Measurements from ENCODE around the gene AARS2.
A peak's percentile ranks its signal among the peaks of the same experiment; 100 is the strongest.

The AARS2 gene

DNA sequence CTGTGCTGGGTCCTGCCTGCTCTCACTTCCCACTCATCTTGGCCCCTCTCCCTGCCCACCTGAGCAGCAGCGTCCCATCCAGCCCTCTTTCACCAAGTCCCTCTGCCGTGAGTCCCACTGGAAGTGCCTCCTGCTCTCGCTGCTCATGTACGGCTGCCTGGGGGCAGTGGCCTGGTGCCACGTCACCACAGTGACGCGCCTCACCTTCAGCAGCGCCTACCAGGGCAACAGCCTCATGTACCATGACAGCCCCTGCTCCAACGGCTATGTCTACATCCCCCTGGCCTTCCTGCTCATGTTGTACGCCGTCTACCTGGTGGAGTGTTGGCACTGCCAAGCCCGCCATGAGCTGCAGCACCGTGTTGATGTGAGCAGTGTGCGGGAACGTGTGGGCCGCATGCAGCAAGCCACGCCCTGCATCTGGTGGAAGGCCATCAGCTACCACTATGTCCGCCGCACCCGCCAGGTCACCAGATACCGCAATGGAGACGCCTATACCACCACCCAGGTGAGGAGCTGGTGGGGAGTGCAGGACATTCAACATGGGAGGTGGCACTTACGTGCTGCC is 40.1 kb downstream of the AARS2 start:
- DNase-seq = no peak

- DNase-seq = no peak
Measured at GRCh38 chr6:44272529-44272928, 40.6 kb downstream of the AARS2 start.

DNA sequence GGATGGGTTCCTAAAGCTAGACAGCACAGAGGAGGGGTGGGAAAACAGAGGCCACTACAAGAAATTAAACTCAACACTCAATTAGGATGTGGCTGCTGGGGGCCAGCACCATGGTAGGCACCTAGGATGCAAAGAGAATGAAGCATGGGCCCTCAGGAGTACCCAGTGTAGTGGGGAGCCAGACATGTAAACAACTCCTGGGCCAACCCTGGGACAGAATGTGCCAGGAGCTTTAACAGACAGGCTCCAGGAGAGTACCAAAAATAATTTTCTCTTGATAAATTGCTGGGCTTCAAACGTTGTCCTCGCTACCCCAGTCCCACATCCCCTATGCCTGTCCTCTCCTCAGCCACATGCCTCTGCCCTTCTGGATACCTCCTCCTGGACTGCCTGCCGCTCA is 41.2 kb downstream of the AARS2 start:
- DNase-seq = no peak

DNA sequence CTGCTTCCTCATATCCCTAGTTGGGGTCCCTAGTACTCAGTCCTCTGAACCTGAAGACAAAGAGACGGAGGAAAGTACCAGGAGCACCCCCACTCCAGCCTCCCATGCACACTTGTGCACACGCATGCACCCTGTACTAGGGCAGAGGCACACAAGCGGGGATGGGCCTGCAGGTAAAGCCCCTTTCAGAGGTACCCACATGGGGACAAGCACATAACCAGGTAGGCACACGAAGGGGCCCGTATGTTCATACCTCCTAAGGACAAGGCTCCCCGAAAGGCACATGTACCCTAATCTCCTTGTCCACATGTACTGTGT is 41.8 kb downstream of the AARS2 start:
- DNase-seq = no peak

DNA sequence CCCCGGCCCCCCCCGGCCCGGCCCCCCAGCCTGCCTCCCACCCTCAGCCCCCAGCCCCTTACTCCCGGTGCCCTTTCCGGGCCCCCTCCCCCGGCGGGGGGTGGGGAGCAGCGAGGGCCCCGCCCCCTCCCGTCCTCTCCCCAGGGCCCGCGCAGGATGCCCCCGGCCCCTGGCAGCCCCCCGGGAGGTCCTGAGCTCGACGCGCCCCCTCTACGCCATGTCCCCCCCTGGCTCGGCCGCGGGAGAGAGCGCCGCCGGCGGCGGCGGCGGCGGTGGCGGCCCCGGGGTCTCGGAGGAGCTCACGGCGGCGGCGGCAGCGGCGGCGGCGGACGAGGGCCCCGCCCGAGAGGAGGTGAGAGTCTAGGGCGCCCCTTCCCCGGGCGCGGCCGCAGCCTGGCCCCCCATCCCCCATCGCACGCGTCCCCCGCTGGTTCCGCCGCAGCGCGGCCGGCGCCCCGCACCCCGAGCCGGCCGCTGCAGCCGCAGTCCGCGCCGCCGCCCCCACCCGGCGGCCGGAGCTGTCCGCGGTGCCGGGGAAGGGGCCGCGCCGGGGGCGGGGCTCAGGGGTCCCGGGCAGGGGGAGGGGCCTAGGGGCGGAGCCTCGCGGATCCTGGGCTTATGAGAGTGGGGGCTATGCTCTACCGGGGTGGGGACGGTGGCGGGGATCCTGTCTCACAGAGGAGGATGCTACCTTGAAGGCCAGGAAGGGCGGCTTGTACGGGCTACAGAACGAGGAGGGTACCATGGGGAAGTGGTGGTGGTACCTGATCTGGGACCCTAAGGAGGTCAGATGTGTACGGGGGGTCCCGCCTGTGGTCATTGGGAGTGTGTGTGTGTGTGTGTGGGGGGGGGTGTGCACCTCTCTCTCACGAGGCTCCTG is 42.4 kb downstream of the AARS2 start:
- DNase-seq = peak; percentile 19 to 46

- no peak for DNase-seq
Measured at GRCh38 chr6:44269921-44270525, 43.1 kb downstream of the AARS2 start, which contains the start of gene TMEM151B. TSS of gene TMEM151B (plus strand) at chr6:44270450. CDS start at chr6:44270743, 293 bp downstream.

- DNase-seq = no peak
Measured at GRCh38 chr6:44269178-44269920, 43.8 kb downstream of the AARS2 start.

- DNase-seq = peak; percentile 49 to 63
Measured at GRCh38 chr6:44268095-44268628, 45.0 kb downstream of the AARS2 start.

GRCh38 chr6:44267252-44267651 is 45.9 kb downstream of the AARS2 start:
- DNase-seq = no peak

DNA sequence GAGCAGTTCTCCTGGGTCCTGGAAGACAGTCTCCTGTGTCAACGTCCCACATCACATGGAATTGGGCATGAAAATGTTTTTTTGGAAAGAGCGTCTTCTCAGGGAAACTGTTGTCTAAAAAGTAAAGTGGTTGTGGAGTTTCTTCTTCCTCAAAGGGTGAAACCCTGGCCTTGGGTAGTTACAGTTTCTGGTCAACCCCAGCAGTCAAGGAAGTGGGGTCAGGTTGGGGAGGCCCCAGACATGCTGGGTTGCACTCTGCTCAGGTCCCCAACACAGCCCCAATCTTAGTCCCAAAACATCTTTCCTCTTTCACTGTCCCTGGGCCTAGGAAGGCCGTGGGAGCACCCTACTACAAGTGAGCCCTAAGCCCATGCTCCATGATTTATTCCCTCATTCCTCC is 46.8 kb downstream of the AARS2 start:
- no peak for DNase-seq

GRCh38 chr6:44265722-44266233 is 47.4 kb downstream of the AARS2 start:
- DNase-seq = no peak

- DNase-seq = peak; percentile 77 to 90
Measured at GRCh38 chr6:44265007-44265721, 48.0 kb downstream of the AARS2 start, which contains the start of gene NFKBIE. TSS of gene NFKBIE (minus strand) at chr6:44265551. CDS start at chr6:44265346, 205 bp downstream.

DNA sequence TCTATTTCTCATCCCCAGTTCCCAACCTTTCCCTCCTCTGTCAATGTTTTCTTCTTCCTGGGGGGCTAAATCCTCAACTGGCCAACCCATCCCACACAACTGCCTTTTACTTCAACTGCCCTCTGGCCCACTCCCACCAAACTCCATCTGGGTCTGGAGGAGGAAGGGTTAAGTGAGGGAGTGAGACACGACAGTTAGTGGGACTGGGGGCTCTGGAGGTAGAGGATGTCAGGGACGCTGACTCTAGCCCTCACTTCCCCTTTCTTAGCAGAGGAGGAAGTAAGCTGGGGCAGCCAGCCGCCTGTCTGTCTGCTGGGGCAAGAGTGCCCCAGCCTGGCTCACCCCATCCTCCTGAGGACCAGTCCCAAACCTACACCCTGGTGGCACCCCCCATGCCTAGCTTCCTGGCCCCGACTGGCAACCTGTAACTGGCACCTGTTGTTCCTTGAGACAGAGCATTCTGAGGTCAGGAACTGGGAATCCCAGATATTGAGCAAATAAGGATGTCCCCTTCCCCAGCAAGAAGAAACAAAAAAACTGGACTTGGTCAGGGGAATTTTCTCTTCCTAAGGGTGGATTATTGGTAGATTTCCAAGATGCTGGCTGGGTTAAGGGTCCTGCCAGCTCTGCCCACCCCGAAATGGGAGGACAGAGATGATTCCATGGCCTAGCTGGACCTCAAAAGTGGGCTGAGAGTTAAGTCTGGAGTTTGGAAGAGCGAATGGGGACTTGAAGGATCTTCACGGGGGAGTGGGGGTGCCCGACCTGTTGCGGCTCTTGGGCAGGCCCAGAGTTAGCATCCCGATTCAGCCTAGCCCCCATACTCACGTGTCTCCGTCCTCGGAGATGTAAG is 48.8 kb downstream of the AARS2 start:
- no peak for DNase-seq

- no peak for DNase-seq
Measured at GRCh38 chr6:44263354-44264100, 49.6 kb downstream of the AARS2 start.

DNA sequence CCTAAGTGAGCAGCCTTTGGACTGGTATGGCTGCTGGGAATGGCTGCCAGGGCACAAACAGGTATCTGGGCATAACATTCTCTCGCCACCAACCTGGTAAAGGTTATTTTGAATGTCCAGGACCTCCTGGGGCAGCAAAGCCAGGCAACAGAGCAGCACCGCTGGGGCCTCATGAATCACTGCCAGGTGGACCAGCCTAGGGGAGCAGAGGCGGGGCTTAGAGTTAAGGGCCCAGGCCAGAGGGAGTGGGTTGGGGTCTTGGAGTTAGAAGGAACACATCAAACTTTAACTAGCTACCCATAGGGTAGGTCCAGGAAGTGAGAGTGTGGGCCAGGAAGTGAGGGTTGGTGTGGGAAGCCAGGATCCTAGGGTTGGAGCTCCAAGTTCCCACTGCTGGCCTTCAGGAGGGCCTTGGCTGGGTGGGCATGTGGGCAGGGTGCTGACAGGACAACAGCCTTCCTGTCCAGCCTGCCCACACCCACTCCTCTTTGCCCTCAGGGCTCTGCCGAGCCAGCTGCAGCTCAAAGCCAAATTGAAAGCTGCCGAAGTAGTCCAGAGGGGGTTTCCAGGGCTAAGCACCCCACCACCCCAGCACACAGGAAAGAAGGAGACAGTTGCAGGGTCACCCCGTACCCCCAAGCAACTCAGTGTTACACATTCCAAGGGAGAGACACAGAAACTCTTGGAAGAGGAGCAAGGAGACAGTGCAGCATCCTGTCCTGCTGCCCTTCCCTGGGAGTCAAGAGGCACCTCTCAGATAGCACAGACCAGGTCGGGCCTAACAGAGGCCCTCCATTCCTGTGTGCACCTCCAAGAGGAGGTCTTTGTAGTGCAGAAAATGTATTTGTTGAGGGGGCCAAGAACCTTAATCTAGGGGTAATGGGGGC is 50.4 kb downstream of the AARS2 start:
- DNase-seq = no peak

DNA sequence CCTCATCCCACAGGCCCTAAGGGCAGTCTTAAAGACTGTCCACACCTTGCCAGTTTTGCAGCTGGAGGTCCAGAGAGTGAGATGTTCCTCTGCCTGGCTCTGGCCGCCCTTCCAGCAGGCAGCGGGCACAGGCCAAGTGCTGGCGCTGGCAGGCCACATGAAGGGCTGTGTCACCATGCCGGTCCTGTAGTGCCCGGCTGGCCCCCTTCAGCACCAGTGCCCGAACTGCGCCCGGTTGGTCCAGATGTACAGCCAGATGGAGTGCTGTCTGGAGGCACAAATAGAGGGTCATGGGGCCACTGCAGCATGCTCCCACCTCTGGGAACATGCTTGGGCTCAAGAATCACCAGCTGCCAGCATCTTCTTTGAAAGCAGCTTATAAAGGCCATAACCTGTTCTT is 51.6 kb downstream of the AARS2 start:
- no peak for DNase-seq

DNA sequence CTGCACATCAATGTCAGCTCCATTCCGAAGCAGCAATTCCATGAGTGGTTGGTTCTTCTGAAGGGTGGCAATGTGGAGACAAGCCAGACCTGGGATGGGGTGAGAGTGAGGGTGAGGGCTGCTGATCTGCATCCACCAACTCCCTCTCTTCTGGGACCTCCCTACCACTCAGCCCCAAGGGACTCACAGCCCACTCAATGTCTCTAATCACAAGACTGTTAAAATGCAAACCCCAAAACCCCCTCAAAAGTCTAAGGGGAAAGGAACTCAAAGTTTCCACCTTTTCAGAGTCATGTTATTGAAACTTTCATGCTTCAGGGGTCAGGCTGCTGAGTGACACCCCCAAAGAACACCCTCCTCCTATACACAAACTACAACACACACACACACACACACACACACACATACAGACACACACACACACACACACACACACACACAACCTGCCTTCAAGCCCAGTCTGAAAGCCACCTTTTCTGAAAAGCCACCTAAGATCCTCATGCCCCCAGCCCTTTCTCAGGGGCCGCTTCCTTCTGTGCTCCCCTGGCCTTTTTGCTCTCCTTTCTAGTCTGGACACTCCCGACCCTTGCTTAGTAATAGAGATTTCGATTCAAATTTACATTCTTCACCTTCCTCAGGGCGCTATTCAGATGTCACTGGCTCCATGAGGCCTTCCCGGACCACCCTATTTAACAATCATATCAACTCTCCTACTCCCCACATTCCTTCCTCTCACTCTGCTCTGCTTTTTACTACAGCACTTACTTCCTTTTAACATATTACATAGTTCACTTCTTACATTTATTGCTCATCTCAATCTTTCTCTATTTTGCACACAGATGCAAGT is 52.5 kb downstream of the AARS2 start:
- no peak for DNase-seq

- no peak for DNase-seq
Measured at GRCh38 chr6:44260011-44260410, 53.1 kb downstream of the AARS2 start.

All from NCI-H1930 (cell line).